ENCODE data around the gene SPATA13. TPM values are rescaled to one million over a fixed set of nuclear protein-coding genes. Genes with fewer than 3 reads are reported as not detected.

Gene SPATA13
- total RNA-seq, 1 experiment from 2014 or later: 14.1 TPM

DNA sequence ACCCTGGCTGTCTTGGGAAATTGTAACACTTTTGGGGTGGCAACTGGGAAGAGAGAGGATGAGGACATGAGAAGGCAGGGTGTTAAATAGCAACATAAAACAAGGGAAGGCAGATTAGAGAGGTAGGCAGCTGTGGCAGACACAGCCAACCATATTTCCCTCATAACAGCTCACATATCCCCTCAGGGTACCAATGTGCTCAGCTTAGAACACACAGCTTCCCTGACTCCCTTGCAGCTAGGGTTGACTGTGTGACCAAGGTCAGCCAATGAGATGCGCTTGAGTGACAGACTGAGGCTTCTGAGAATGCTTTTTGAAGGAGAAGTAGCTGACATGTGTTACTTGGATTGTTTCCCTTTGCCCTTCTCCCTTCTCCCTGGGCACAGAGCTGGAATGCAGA, 28.8 kb upstream of the SPATA13 start:
- TF ChIP-seq, protein P1, sequence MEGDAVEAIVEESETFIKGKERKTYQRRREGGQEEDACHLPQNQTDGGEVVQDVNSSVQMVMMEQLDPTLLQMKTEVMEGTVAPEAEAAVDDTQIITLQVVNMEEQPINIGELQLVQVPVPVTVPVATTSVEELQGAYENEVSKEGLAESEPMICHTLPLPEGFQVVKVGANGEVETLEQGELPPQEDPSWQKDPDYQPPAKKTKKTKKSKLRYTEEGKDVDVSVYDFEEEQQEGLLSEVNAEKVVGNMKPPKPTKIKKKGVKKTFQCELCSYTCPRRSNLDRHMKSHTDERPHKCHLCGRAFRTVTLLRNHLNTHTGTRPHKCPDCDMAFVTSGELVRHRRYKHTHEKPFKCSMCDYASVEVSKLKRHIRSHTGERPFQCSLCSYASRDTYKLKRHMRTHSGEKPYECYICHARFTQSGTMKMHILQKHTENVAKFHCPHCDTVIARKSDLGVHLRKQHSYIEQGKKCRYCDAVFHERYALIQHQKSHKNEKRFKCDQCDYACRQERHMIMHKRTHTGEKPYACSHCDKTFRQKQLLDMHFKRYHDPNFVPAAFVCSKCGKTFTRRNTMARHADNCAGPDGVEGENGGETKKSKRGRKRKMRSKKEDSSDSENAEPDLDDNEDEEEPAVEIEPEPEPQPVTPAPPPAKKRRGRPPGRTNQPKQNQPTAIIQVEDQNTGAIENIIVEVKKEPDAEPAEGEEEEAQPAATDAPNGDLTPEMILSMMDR (conservative IDR thresholded peaks at IDR 0.05): no peak
- no peak overlapping the region for H3K23ac ChIP-seq (ENCODE audit: insufficient read length, low read depth, low read length)
- no peak overlapping the region for H3K27ac ChIP-seq (ENCODE audit: insufficient read length, low read depth, low read length)
- no peak overlapping the region for H4K5ac ChIP-seq (ENCODE audit: insufficient read length, low read depth, low read length)
- no peak overlapping the region for H2AK5ac ChIP-seq (ENCODE audit: insufficient read length, low read length)
- H3K23me2 ChIP-seq (ENCODE audit: insufficient read length, low read depth, low read length, poor library complexity, severe bottlenecking): no peaks in the 10 kb centered on the region
- no peak overlapping the region for H2BK12ac ChIP-seq (ENCODE audit: insufficient read length, low read depth, low read length)
- H3K4me3 Mint-ChIP-seq: no peak overlapping the region
- no peak overlapping the region for H3K9ac ChIP-seq (ENCODE audit: extremely low read depth, insufficient read length, low read length)
- H2BK15ac ChIP-seq (ENCODE audit: low read depth, low read length): no peak overlapping the region
- no peak for DNase-seq
- peaks cover 3 to 11% (median 8%) of the 10 kb centered on the region in 3 experiments for H3K36me3 Mint-ChIP-seq (ENCODE audit: insufficient read depth in 1 of 3, low read depth in 3 of 3)
- H3K4me1 Mint-ChIP-seq: peaks cover 24 to 26% of the 10 kb centered on the region in 2 experiments
- H3K27me3 Mint-ChIP-seq (ENCODE audit: low read depth): peaks cover 3% of the 10 kb centered on the region
- H3K27me3 ChIP-seq (ENCODE audit: insufficient read depth, low read length): no peaks in the 10 kb centered on the region
- no peak overlapping the region for H3T11ph ChIP-seq (ENCODE audit: low read length)
- H3K18ac ChIP-seq (ENCODE audit: insufficient read length, low read depth, low read length): no peak overlapping the region
- no peak overlapping the region for H4K91ac ChIP-seq (ENCODE audit: insufficient read length, low read depth, low read length)
- H3K27ac Mint-ChIP-seq: no peak overlapping the region
- H3K56ac ChIP-seq (ENCODE audit: insufficient read length, low read depth, low read length): no peak overlapping the region
- H3K79me2 ChIP-seq (ENCODE audit: insufficient read depth, low read length): no peaks in the 10 kb centered on the region
- WGBS (ENCODE audit: extremely low coverage, insufficient read length, low lambda C conversion rate): no CpG with 5 or more reads among the region's 1 CpG
- H2BK120ac ChIP-seq (ENCODE audit: low read depth, low read length, poor library complexity, severe bottlenecking): no peak overlapping the region
- H2BK5ac ChIP-seq (ENCODE audit: insufficient read length, low read length): no peak overlapping the region
- H3K9me3 Mint-ChIP-seq: peaks cover 9 to 11% of the 10 kb centered on the region in 2 experiments
- no peak overlapping the region for H3K4me2 ChIP-seq (ENCODE audit: insufficient read depth, insufficient read length, low read length)
- no peak overlapping the region for H2BK20ac ChIP-seq (ENCODE audit: low read depth, low read length, poor library complexity, severe bottlenecking)
- no peak overlapping the region for H3K14ac ChIP-seq (ENCODE audit: insufficient read depth, low read length)
- no peak overlapping the region for H3K4ac ChIP-seq (ENCODE audit: low read depth, low read length)
- H2AFZ ChIP-seq (ENCODE audit: low read length): no peak overlapping the region
- H4K8ac ChIP-seq (replicated peaks; ENCODE audit: insufficient read length, low read depth, low read length): no peak overlapping the region
- H3K4me1 ChIP-seq (ENCODE audit: insufficient read depth, low read length): no peaks in the 10 kb centered on the region
- peaks cover 9% of the 10 kb centered on the region for H3K9me3 ChIP-seq (ENCODE audit: control insufficient read depth, low read depth, low read length)
- H3K79me1 ChIP-seq (ENCODE audit: insufficient read depth, low read depth, low read length, poor library complexity, severe bottlenecking): no peaks in the 10 kb centered on the region
- H4K20me1 ChIP-seq (ENCODE audit: control insufficient read depth, insufficient read depth, insufficient read length): no peaks in the 10 kb centered on the region

Measured in H9 (cell line).